Panc1 (cell line): Measurements from ENCODE around the gene ACSL1. TPM values are rescaled to one million over a fixed set of nuclear protein-coding genes. Genes with fewer than 3 reads are reported as not detected.

Source experiments
- ATAC-seq: fragments of 200-7000 bp; cut with Tn5 transposase; 2 replicates; pipeline ENCODE4 v1.9.1; 2020; ENCODE audit warnings: mild to moderate bottlenecking, moderate library complexity
- BruUV-seq: library from RNA; stranded (reverse); fragments of 400-500 nt; replicated peaks from 2 replicates; lab custom pipeline; 2021; lab: Mats Ljungman, UMichigan
- CTCF ChIA-PET: fragments of 300-600 bp; sonication (Branson Sonifier 250); formaldehyde crosslinking; loops from one replicate; lab custom pipeline; 2022; ENCODE audit warnings: antibody characterized with exemption; lab: Charles Lee
- POLR2A ChIA-PET: fragments of 300-600 bp; sonication (Branson Sonifier 250); formaldehyde crosslinking; loops from one replicate; lab custom pipeline; 2022; ENCODE audit warnings: antibody characterized with exemption; lab: Charles Lee
- DNase-seq: peaks from one replicate; pipeline ENCODE4 v3.0.0-alpha.2; 2010; ENCODE audit warnings: low read depth, low spot score
- H3K27ac ChIP-seq: 2 replicates; pipeline ENCODE4 v1.5.1; 2011; ENCODE audit warnings: mild to moderate bottlenecking, low read length, inconsistent platforms
- H3K27me3 ChIP-seq: fragments of 200-500 bp; sonication (Bioruptor generic); 2 replicates; pipeline ENCODE4 v1.6.0; 2014; ENCODE audit warnings: low read length, inconsistent platforms; ENCODE audit not compliant: control insufficient read depth, insufficient read depth
- H3K36me3 ChIP-seq: fragments of 200-500 bp; sonication (Bioruptor generic); 2 replicates; pipeline ENCODE4 v1.5.1; 2014; ENCODE audit warnings: inconsistent platforms, mild to moderate bottlenecking, low read length, moderate library complexity; ENCODE audit not compliant: control insufficient read depth, insufficient read depth
- H3K4me1 ChIP-seq: 2 replicates; pipeline ENCODE4 v1.5.1; 2011; ENCODE audit warnings: inconsistent platforms, mild to moderate bottlenecking, low read length, moderate library complexity; ENCODE audit not compliant: control insufficient read depth, insufficient read depth
- H3K4me3 ChIP-seq, 2 experiments: 2 replicates each; pipeline ENCODE4 v1.5.1; 2011 to 2012; ENCODE audit warnings: low read depth in 2 of 2, low read length in 2 of 2, mild to moderate bottlenecking in 2 of 2, inconsistent platforms in 1 of 2, moderate library complexity in 1 of 2
- H3K9me3 ChIP-seq: fragments of 200-500 bp; sonication (Bioruptor generic); 2 replicates; pipeline ENCODE4 v1.5.1; 2014; ENCODE audit warnings: low read depth, mild to moderate bottlenecking, inconsistent platforms, low read length, moderate library complexity; ENCODE audit not compliant: control insufficient read depth, insufficient read depth
- POLR2AphosphoS5 ChIP-seq: IDR thresholded peaks from 2 replicates; pipeline ENCODE4 v1.6.1; 2012; ENCODE audit warnings: mild to moderate bottlenecking, low read depth, low read length, moderate library complexity
- SIN3A ChIP-seq: IDR thresholded peaks from 2 replicates; pipeline ENCODE4 v1.6.1; 2012; ENCODE audit warnings: low read depth, mild to moderate bottlenecking, low read length, moderate library complexity, borderline replicate concordance; ENCODE audit not compliant: insufficient read depth
- TCF7L2 ChIP-seq: IDR thresholded peaks from 2 replicates; pipeline ENCODE4 v1.6.1; 2011; ENCODE audit warnings: mild to moderate bottlenecking, low read depth, low read length, inconsistent platforms
- in situ Hi-C: cut with HindIII; loops from 2 replicates; pipeline ENCODE4 v1.10.0; 2016; ENCODE audit warnings: low sequenced_read_pairs, low pct_unique_long_range_greater_than_20kb
- intact Hi-C: fragments of 100-400 bp; cut with micrococcal nuclease; formaldehyde crosslinking; loops from one replicate; pipeline ENCODE4 v1.10.0; 2022; ENCODE audit not compliant: unreplicated experiment
- total RNA-seq: library from RNA; stranded (reverse); gene quantifications from one replicate; pipeline ENCODE4 v1.2.1, GENCODE V29; 2021; ENCODE audit not compliant: unreplicated experiment
- TF ChIP-seq, protein P1 (sequence below): fragments of 450-650 bp; IDR thresholded peaks from 2 replicates; pipeline ENCODE4 v1.5.1; 2017; ENCODE audit warnings: mild to moderate bottlenecking
- TF ChIP-seq, protein P2 (sequence below), 2 experiments: IDR thresholded peaks; 2 replicates each; pipeline ENCODE4 v1.6.1; 2011 to 2012; ENCODE audit warnings: low read depth in 2 of 2, control low read depth in 1 of 2, low read length in 1 of 2, mild to moderate bottlenecking in 1 of 2, moderate library complexity in 1 of 2; ENCODE audit not compliant: insufficient read depth in 1 of 2

The ACSL1 gene
- total RNA-seq, 1 experiment from 2014 or later: 15.4 TPM

DNA sequence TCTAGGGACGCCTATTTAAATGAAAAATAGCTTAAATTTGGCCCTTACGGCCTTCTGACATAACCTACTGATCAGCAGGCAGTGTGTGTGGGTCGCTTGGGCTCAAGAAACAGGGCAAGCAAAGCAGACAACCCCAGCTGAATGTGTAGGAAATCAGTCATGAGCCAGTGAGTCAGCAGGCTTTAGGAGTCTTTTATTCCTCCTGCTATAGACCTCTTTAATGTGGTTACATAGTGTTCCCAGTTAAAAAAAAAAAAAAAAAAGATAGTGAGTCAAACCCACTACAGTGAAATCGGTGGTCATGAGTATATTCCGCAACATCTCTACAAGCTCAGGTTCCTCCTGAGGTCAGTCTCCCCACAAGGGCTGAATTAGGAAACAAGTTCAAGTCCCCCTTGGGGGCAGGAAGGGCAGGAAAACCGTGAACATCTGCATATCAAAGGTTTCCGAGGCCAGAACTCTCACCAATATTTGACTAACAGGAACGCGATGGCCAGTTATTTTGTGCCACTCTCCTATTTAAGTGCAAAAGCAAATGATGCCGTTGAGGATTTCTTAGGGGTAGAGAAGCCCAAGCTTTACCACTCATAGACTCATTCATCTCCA lies 32.7 kb downstream of the ACSL1 start:
- ATAC-seq (peak; percentile 95), DNase-seq (peak; percentile 82)
- H3K27ac ChIP-seq: peak overlapping the region; percentile 54; the same call in 1 of the 2 replicates
- no peak overlapping the region for H3K4me3 ChIP-seq
- no peaks in the 10 kb centered on the region for H3K27me3 ChIP-seq
- in situ Hi-C loops: no loop called here
- TF ChIP-seq, protein P1, sequence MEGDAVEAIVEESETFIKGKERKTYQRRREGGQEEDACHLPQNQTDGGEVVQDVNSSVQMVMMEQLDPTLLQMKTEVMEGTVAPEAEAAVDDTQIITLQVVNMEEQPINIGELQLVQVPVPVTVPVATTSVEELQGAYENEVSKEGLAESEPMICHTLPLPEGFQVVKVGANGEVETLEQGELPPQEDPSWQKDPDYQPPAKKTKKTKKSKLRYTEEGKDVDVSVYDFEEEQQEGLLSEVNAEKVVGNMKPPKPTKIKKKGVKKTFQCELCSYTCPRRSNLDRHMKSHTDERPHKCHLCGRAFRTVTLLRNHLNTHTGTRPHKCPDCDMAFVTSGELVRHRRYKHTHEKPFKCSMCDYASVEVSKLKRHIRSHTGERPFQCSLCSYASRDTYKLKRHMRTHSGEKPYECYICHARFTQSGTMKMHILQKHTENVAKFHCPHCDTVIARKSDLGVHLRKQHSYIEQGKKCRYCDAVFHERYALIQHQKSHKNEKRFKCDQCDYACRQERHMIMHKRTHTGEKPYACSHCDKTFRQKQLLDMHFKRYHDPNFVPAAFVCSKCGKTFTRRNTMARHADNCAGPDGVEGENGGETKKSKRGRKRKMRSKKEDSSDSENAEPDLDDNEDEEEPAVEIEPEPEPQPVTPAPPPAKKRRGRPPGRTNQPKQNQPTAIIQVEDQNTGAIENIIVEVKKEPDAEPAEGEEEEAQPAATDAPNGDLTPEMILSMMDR: no peak
- TF ChIP-seq TCF7L2 (peak; percentile 70; the same call in 1 of the 2 replicates), SIN3A (no peak)
- BruUV-seq: no TSS peak
- H3K36me3 ChIP-seq: no peaks in the 10 kb centered on the region
- intact Hi-C loops: no loop called here
- ChIA-PET CTCF (interaction anchor here (0.6 kb wide), 1 partner anchor 302 kb away, joined by 5 read pairs; no protein-coding TSS in a partner anchor), POLR2A (no interaction called here)
- peaks cover 5% of the 10 kb centered on the region for H3K4me1 ChIP-seq
- H3K9me3 ChIP-seq: no peaks in the 10 kb centered on the region

DNA sequence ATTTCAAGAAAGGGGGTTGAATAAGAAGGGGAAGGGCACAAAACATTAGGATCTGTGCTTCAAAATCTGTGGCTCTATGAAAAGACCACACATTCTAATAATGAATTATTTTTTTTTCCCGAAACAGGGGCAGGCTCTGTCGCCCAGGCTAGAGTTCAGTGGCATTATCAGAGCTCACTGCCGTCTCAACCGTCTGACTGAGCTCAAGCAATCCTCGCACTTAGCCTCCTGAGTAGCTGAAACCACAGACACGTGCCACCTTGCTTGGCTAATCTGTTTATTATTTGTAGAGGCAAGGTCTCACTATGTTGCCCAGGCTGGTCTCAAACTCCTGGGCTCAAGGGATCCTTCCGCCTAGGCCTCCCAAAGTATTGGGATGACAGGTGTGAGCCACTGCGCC lies 33.4 kb downstream of the ACSL1 start:
- H3K9me3 ChIP-seq: no peaks in the 10 kb centered on the region
- no peak for DNase-seq
- peaks cover 5% of the 10 kb centered on the region for H3K4me1 ChIP-seq
- no peak overlapping the region for H3K4me3 ChIP-seq
- ChIA-PET POLR2A (no interaction called here), CTCF (no interaction called here)
- no peaks in the 10 kb centered on the region for H3K36me3 ChIP-seq
- TF ChIP-seq SIN3A (no peak), TCF7L2 (no peak), POLR2AphosphoS5 (no peak)
- TF ChIP-seq, protein P2, sequence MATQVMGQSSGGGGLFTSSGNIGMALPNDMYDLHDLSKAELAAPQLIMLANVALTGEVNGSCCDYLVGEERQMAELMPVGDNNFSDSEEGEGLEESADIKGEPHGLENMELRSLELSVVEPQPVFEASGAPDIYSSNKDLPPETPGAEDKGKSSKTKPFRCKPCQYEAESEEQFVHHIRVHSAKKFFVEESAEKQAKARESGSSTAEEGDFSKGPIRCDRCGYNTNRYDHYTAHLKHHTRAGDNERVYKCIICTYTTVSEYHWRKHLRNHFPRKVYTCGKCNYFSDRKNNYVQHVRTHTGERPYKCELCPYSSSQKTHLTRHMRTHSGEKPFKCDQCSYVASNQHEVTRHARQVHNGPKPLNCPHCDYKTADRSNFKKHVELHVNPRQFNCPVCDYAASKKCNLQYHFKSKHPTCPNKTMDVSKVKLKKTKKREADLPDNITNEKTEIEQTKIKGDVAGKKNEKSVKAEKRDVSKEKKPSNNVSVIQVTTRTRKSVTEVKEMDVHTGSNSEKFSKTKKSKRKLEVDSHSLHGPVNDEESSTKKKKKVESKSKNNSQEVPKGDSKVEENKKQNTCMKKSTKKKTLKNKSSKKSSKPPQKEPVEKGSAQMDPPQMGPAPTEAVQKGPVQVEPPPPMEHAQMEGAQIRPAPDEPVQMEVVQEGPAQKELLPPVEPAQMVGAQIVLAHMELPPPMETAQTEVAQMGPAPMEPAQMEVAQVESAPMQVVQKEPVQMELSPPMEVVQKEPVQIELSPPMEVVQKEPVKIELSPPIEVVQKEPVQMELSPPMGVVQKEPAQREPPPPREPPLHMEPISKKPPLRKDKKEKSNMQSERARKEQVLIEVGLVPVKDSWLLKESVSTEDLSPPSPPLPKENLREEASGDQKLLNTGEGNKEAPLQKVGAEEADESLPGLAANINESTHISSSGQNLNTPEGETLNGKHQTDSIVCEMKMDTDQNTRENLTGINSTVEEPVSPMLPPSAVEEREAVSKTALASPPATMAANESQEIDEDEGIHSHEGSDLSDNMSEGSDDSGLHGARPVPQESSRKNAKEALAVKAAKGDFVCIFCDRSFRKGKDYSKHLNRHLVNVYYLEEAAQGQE (IDR thresholded peaks at IDR 0.05; ENCODE audit: insufficient read depth in 1 of 2, low read depth in 2 of 2, low read length in 1 of 2): no peak
- TF ChIP-seq, protein P1: no peak
- H3K27ac ChIP-seq: peak overlapping the region; percentile 54; the same call in 1 of the 2 replicates
- BruUV-seq: no TSS peak
- ATAC-seq: no peak
- in situ Hi-C loops: no loop called here
- intact Hi-C loops: no loop called here
- no peaks in the 10 kb centered on the region for H3K27me3 ChIP-seq
